H1 (cell line): ENCODE measurements around the gene DENND1A. TPM values are rescaled to one million over a fixed set of nuclear protein-coding genes. Genes with fewer than 3 reads are reported as not detected.

Experiments used
- CEBPB ChIP-seq: IDR thresholded peaks from 2 replicates; pipeline ENCODE4 v1.6.1; 2012; ENCODE audit warnings: low read depth, low read length
- HDAC6 ChIP-seq: IDR thresholded peaks from one replicate; pipeline ENCODE4 v1.7.1; 2012; ENCODE audit warnings: low read depth, mild to moderate bottlenecking, inconsistent platforms, low read length, moderate library complexity
- JUN ChIP-seq: IDR thresholded peaks from 2 replicates; pipeline ENCODE4 v1.6.1; 2011; ENCODE audit warnings: low read depth, mild to moderate bottlenecking, improper control_type of control experiment, low read length
- JUND ChIP-seq: IDR thresholded peaks from 2 replicates; pipeline ENCODE4 v1.6.1; 2011; ENCODE audit warnings: mild to moderate bottlenecking, improper control_type of control experiment, low read length
- RXRA ChIP-seq: IDR thresholded peaks from 2 replicates; pipeline ENCODE4 v1.6.1; 2011; ENCODE audit warnings: low read depth, mild to moderate bottlenecking, low read length, moderate library complexity; ENCODE audit not compliant: insufficient read depth
- SIRT6 ChIP-seq: IDR thresholded peaks from one replicate; pipeline ENCODE4 v1.7.1; 2012; ENCODE audit warnings: low read length, inconsistent platforms
- SIX5 ChIP-seq: IDR thresholded peaks from 2 replicates; pipeline ENCODE4 v1.6.1; 2011; ENCODE audit warnings: mild to moderate bottlenecking, low read depth, low read length
- SP4 ChIP-seq: IDR thresholded peaks from 2 replicates; pipeline ENCODE4 v1.6.1; 2012; ENCODE audit warnings: low read length, inconsistent platforms
- SRF ChIP-seq: IDR thresholded peaks from 2 replicates; pipeline ENCODE4 v1.6.1; 2011; ENCODE audit warnings: mild to moderate bottlenecking, low read depth, low read length, moderate library complexity
- SUZ12 ChIP-seq: fragments of 200-600 bp; sonication (generic); IDR thresholded peaks from 2 replicates; pipeline ENCODE4 v1.6.1; 2012; ENCODE audit warnings: mild to moderate bottlenecking, inconsistent platforms, low read length, moderate library complexity, mixed read lengths
- TBP ChIP-seq: IDR thresholded peaks from 2 replicates; pipeline ENCODE4 v1.6.1; 2011; ENCODE audit warnings: low read depth, low read length, improper control_type of control experiment
- polyA plus RNA-seq, 7 experiments: library from polyadenylated mRNA; depleted of rRNA in 3 of 7; stranded (reverse) in 5 of 7; unstranded in 2 of 7; fragments of >200 nt in 5 of 7; fragments of 200-250 nt in 2 of 7; gene quantifications; 1 replicate in 5 of 7; 2 replicates in 1 of 7; 4 replicates in 1 of 7; pipeline versions ENCODE4 v1.2.1 to v1.2.3, GENCODE V29; 2011 to 2013; ENCODE audit warnings: missing spikeins in 2 of 7, mixed read lengths in 2 of 7
- total RNA-seq: library from RNA; stranded (reverse); fragmentation: NEBNext Ultra II Directional; extraction: Animal tissue kit (Norgen Biotek cat#: 25700); gene quantifications from 2 replicates; pipeline ENCODE4 v1.2.1, GENCODE V29; 2021
- TF ChIP-seq, protein P1 (sequence below): fragments of 300-600 bp; sonication (generic); IDR thresholded peaks from 2 replicates; pipeline ENCODE4 v1.7.1; 2012; ENCODE audit warnings: low read length, moderate library complexity, mild to moderate bottlenecking, inconsistent platforms; ENCODE audit not compliant: insufficient replicate concordance
- TF ChIP-seq, protein P2 (sequence below): IDR thresholded peaks from 2 replicates; pipeline ENCODE4 v1.6.1; 2011; ENCODE audit warnings: low read length, improper control_type of control experiment

Gene DENND1A
- total and polyA plus RNA-seq, 2 of the 8 experiments (the other 6 are each of a cell fraction or from before 2014, with no cell fraction given) = 24.1 to 26.4 TPM

DNA sequence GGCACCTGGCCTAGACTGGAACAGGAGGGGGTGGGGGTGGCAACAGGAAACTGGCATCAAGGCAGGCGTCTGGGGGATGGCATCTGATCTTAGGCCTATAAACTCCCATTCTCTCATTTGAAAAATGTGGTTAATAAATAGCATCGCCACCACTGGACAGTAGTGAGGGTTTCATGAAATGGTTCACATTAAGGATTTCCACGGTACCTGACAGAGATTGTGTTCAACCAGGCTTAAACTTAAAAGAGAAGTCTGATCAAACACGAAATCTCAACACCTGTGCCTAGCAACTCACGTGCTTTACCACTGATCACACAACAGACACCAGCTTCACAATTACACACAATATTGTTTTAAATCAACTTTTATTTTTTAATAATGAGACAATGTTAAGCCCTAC lies 3.0 kb downstream of the DENND1A start (continued):
- TF ChIP-seq, protein P1, sequence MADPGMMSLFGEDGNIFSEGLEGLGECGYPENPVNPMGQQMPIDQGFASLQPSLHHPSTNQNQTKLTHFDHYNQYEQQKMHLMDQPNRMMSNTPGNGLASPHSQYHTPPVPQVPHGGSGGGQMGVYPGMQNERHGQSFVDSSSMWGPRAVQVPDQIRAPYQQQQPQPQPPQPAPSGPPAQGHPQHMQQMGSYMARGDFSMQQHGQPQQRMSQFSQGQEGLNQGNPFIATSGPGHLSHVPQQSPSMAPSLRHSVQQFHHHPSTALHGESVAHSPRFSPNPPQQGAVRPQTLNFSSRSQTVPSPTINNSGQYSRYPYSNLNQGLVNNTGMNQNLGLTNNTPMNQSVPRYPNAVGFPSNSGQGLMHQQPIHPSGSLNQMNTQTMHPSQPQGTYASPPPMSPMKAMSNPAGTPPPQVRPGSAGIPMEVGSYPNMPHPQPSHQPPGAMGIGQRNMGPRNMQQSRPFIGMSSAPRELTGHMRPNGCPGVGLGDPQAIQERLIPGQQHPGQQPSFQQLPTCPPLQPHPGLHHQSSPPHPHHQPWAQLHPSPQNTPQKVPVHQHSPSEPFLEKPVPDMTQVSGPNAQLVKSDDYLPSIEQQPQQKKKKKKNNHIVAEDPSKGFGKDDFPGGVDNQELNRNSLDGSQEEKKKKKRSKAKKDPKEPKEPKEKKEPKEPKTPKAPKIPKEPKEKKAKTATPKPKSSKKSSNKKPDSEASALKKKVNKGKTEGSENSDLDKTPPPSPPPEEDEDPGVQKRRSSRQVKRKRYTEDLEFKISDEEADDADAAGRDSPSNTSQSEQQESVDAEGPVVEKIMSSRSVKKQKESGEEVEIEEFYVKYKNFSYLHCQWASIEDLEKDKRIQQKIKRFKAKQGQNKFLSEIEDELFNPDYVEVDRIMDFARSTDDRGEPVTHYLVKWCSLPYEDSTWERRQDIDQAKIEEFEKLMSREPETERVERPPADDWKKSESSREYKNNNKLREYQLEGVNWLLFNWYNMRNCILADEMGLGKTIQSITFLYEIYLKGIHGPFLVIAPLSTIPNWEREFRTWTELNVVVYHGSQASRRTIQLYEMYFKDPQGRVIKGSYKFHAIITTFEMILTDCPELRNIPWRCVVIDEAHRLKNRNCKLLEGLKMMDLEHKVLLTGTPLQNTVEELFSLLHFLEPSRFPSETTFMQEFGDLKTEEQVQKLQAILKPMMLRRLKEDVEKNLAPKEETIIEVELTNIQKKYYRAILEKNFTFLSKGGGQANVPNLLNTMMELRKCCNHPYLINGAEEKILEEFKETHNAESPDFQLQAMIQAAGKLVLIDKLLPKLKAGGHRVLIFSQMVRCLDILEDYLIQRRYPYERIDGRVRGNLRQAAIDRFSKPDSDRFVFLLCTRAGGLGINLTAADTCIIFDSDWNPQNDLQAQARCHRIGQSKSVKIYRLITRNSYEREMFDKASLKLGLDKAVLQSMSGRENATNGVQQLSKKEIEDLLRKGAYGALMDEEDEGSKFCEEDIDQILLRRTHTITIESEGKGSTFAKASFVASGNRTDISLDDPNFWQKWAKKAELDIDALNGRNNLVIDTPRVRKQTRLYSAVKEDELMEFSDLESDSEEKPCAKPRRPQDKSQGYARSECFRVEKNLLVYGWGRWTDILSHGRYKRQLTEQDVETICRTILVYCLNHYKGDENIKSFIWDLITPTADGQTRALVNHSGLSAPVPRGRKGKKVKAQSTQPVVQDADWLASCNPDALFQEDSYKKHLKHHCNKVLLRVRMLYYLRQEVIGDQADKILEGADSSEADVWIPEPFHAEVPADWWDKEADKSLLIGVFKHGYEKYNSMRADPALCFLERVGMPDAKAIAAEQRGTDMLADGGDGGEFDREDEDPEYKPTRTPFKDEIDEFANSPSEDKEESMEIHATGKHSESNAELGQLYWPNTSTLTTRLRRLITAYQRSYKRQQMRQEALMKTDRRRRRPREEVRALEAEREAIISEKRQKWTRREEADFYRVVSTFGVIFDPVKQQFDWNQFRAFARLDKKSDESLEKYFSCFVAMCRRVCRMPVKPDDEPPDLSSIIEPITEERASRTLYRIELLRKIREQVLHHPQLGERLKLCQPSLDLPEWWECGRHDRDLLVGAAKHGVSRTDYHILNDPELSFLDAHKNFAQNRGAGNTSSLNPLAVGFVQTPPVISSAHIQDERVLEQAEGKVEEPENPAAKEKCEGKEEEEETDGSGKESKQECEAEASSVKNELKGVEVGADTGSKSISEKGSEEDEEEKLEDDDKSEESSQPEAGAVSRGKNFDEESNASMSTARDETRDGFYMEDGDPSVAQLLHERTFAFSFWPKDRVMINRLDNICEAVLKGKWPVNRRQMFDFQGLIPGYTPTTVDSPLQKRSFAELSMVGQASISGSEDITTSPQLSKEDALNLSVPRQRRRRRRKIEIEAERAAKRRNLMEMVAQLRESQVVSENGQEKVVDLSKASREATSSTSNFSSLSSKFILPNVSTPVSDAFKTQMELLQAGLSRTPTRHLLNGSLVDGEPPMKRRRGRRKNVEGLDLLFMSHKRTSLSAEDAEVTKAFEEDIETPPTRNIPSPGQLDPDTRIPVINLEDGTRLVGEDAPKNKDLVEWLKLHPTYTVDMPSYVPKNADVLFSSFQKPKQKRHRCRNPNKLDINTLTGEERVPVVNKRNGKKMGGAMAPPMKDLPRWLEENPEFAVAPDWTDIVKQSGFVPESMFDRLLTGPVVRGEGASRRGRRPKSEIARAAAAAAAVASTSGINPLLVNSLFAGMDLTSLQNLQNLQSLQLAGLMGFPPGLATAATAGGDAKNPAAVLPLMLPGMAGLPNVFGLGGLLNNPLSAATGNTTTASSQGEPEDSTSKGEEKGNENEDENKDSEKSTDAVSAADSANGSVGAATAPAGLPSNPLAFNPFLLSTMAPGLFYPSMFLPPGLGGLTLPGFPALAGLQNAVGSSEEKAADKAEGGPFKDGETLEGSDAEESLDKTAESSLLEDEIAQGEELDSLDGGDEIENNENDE = no peak
- no peak for TF ChIP-seq TBP
- no peak for TF ChIP-seq SIRT6
- TF ChIP-seq CEBPB = no peak
- TF ChIP-seq JUN = no peak
- no peak for TF ChIP-seq SIX5
- no peak for TF ChIP-seq HDAC6
- TF ChIP-seq, protein P2, sequence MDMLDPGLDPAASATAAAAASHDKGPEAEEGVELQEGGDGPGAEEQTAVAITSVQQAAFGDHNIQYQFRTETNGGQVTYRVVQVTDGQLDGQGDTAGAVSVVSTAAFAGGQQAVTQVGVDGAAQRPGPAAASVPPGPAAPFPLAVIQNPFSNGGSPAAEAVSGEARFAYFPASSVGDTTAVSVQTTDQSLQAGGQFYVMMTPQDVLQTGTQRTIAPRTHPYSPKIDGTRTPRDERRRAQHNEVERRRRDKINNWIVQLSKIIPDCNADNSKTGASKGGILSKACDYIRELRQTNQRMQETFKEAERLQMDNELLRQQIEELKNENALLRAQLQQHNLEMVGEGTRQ = no peak
- no peak for TF ChIP-seq SUZ12
- no peak for TF ChIP-seq SRF
- no peak for TF ChIP-seq JUND
- no peak for TF ChIP-seq RXRA
- TF ChIP-seq SP4 = no peak
